GM19372 (cell line): ENCODE results near the gene OST4.

Experiments used
- ATAC-seq: cut with Tn5 transposase; IDR thresholded peaks from one replicate; pipeline ENCODE4 v1.9.1; 2021; ENCODE audit warnings: mild to moderate bottlenecking, low read depth, moderate library complexity; ENCODE audit not compliant: unreplicated experiment

Gene OST4

DNA sequence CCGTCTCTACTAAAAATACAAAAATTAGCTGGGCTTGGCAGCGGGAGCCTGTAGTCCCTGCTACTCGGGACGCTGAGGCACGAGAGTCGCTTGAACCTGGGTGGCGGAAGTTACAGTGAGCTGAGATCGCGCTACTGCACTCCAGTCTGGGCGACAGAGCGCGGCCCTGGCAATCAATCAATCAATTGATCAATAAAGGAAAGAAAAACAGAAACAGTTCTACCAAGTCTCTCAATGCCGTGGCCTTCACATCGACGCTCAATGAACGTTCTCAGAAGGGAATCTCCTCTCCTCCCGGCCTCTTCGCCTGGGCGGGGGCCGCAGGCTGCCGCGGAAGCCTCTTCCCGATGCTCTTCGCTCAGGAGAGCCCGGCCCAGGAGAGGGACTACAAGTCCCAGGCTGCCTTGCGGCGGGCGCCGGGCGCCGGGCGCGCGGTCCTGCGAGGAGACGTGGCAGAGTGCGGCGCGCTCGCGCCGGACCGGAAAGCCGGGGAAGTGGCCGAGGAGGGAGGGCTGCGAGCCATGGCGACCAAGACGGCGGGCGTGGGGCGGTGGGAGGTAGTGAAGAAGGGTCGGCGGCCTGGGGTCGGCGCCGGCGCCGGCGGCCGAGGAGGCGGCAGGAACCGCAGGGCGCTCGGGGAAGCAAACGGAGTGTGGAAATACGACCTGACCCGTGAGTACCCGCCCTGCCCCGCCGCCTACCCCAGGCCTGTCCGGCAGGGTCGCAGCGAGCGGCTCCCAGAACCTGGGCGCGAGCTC, 38.8 kb downstream of the OST4 start, which contains the start of gene TMEM214:
TSS of gene TMEM214 (plus strand) at position 471 of the 758 bp plus-strand sequence. CDS start at position 522, 51 bp downstream.
- ATAC-seq: peak; percentile 95

- no peak for ATAC-seq
These were observed 42.4 kb downstream of the OST4 start for GRCh38 chr2:27029051-27029450.

DNA sequence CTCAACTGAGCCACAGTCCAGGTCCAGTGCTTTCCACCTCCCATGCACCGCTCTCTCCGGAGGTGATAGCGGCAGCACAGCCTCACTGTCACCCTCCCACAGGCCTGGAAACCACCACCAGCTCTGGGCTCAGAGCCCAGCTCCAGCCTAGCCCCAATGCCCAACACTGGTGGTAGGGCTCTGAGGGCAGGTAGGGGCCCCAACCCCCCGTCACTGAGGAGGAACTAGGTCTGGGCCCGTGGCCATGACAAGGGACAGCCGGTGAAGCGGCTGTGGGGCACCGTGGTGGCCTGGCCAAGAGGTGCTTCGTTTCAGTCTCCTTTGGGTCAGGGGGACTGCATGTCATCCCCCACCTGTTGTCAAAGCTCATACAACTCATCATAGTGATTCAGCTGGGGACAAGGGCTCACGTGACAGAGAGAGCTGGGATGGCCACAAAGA, 44.2 kb downstream of the OST4 start:
- no peak for ATAC-seq

DNA sequence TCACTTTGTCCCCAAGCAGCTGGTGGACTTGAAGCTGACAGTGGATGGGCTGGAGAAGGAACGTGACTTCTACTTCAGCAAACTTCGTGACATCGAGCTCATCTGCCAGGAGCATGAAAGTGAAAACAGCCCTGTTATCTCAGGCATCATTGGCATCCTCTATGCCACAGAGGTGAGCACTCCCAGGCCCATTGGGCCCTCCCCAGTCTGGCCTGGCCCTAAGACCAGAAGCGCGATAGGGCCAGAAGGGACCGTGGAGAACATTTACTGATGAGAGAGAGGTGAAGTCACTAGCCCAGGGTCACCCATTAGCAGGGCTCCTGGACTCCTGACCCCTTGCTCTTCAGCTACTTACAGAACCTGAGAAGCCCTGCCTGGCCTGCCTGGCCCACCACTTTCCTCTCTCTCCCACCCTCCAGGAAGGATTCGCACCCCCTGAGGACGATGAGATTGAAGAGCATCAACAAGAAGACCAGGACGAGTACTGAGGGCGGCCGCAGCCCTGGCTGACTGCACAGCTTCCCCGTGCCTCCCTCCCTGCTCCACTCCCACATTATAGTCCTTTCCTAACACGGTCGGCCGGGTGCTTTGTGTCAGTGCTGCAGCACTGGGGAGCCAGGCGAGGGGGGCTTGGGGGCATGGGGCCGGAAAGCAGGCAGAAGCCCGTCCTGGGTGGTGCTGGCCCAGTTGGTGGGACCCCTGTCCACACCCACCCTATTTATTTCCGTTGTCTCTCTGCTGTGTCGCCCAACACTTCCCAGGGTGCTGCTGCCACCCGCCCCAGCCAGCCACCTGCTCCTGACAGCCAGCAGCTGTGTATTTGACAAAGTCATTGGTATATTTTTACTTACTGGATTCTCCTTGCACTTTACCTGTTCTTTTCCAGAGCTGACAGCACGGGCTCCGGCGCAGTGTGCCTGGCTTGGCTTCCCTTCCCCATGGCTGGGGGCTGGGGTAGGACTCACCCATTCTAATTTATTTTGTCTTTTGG, 45.3 kb downstream of the OST4 start:
- no peak for ATAC-seq

- ATAC-seq: no peak
These were observed 46.1 kb downstream of the OST4 start for GRCh38 chr2:27025281-27025800.

DNA sequence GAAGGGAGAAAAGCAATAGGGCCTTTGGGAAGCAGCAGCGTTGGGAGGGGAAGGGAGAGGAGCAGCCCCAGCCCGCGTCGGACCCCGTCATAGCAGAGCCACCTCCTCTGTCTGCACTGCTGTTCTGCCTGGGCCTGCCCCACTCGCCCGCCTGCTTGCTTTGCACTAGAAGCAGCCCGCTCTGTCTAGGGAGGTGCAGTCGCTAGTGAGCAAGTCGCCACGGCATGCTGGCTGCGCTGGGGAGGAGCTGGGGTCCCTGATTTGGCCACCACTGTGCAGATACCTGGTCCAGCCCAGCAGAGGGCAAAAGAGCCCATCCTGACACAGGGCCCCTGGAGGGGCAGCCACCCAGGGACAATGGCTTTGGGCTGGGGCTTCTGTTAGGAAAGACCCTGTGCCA, 46.6 kb downstream of the OST4 start:
- no peak for ATAC-seq

DNA sequence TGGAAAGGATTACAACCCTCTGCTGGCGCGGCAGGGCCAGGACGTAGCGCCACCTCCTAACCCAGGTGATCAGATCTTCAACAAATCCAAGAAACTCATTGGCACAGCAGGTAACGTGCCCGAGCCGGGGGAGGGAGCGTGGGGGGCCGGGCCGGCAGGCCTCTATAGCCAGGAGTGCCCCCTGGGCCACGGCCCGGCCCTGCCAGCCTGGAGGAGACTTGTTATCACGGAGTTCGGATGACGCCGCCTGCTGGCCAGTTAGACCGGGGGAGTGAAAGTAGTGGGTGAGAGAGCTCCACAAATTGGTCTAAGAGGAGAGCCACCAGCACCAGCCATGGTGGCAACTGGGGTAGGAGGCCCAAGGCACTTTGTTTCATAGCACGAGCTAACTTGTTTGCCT, 47.3 kb downstream of the OST4 start:
- no peak for ATAC-seq

DNA sequence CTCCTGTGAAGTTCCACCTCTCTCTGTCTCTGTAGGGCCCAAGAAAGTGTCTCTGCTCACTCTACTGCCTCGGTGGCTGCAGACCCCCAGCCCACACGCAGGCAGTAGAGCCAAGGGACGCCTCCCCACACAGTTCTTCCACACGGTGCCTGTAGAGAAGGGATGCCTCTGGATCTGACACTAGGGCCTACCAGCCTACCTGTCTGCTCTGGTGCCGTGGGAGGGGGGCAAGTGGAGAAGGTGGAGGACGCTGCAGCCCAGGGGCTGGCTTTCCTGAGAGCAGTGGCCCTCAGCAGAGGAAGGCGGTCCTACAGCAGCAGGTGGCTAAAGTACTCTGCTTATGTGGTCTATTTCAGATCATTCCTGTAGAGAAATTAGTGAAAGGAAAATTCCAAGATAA, 47.7 kb downstream of the OST4 start:
- no peak for ATAC-seq

GRCh38 chr2:27021253-27022049, 50.0 kb downstream of the OST4 start:
- no peak for ATAC-seq
